GM08714 (cell line): ENCODE measurements around the gene BRIP1.
"Not testable (repeated sequence)": the region's sequence is repeated elsewhere in the genome, so short reads cannot be mapped to it uniquely, and the experiment has no call there.

Experiments
- H3K4me3 ChIP-seq: fragments of 200-500 bp; sonication (Bioruptor generic); 2 replicates; pipeline ENCODE4 v1.5.1; 2014; ENCODE audit warnings: mild to moderate bottlenecking, low read length, inconsistent platforms
- ZNF274 ChIP-seq: IDR thresholded peaks from 2 replicates; pipeline ENCODE4 v1.6.1; 2012; ENCODE audit warnings: mild to moderate bottlenecking, low read depth, low read length

Gene BRIP1

DNA sequence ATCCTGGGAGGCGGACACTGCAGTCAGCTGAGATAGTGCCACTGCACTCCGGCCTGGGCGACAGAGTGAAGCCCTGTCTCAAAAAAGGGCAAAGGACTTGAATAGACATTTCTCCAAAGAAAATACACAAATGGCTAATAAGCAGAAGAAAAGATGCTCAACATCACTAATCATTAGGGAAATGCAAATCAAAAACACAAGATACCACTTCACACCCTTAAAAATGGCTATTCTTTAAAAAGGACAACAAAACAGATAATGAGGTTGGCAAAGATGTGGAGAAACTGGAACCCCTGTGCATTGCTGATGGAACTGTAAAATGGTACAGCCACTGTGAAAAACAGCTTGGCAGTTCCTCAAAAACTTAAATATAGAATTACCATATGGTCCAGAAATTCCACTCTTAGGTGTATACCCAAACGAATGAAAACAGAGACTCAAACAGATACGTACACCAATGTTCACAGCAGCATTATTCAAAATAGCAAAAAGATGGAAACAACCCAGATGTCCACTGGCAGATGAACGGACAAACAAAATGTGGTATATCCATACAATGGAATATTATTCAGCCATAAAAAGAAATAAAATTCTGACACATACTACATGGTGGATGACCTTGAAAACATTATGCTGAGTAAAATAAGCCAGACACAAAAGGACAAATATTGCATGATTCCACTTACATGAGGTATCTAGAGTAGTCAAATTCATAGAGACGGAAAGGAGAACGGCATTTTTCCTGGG, 35.5 kb downstream of the BRIP1 start:
- TF ChIP-seq ZNF274: no peak
- no peak overlapping the region for H3K4me3 ChIP-seq

DNA sequence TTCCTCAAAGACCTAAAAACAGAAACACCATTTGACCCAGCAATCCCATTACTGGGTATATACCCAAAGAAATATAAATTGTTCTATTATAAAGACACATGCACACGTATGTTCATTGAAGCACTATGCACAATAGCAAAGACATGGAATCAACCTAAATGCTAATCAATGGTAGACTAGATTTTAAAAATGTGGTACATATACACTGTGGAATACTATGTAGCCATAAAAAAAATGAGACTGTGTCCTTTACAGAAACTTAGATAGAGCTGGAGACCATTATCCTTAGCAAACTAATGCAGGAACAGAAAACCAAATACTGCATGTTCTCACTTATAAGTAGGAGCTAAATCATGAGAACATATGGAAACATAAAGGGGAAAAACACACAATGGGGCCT, 36.5 kb downstream of the BRIP1 start:
- not testable (repeated sequence) for H3K4me3 ChIP-seq

DNA sequence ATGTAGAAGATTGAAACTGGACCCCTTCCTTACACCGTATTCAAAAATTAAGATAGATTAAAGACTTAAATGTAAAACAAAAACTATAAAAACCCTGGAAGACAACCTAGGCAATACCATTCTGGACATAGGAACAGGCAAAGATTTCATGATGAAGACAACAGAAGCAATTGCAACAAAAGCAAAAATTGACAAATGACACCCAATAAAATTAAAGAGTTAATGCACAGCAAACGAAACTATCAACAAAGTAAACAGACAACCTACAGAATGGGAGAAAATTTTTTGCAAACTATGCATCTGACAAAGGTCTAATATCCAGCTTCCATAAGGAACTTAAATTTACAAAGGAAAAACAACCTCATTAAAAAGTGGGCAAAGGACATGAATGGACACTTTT, 37.1 kb downstream of the BRIP1 start:
- not testable (repeated sequence) for H3K4me3 ChIP-seq

- no peak overlapping the region for H3K4me3 ChIP-seq
- TF ChIP-seq ZNF274: no peak
These were observed 37.7 kb downstream of the BRIP1 start for GRCh38 chr17:61825448-61826137.

DNA sequence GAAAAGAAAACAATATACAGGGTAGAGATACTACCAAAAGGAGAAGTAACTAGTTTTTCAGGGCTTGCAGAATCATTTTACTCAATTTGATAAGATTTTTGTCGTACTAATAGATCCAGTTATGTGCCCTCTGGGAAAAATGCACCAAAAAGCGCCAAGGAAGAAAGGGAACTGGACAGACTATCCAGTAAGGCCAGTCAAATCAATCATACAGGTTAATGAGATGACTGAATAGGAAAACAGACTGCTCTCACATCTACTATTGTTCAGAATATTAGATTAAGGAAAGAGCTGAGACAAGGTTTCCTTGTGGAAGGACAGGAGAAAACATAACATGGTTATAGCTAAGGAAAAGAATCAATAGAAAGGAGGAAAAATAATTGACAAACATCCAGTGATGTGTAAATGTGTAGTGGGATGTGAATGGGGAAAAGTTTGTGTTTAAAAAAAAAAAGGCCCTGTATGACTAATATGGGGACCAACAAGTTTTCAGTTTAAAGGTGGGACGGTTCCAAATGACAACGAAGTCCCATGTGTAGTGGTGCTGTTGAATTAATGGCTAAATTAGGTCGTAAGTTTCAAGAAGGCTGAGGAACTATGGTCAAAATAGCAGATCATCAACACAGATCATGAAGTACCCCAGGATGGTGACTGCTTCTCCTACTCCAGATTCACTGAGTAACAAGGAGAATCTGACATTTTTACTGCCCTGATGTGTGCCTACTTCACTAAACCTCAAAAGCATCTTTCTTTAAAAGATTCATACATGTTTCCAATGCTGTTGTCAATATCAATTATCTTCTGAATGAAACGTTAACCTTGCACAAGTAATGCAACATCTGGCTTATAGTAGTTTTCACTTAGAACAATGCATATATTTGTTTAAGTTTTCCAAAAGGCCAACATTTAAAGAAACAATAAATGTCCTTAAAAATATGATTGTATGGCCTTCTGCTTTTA, 40.7 kb downstream of the BRIP1 start:
- TF ChIP-seq ZNF274: no peak
- no peak overlapping the region for H3K4me3 ChIP-seq

DNA sequence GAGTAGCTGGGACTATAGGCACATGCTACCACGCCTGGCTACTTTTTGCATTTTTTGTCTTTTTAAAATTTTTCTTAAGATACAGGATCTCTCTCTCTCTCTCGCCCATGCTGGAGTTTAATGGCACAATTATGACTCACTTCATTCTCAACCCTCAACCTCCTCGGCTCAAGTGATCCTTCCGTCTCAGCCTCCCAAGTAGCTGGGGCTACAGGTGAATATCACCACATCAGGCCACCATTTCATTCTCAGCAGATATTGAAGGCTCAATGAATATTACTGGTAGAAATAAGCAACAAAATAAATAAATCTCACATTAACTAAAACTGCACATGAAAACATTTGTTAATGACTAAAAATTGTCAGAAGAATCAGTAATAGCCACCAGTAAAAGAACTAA, 41.7 kb downstream of the BRIP1 start:
- TF ChIP-seq ZNF274: no peak
- no peak overlapping the region for H3K4me3 ChIP-seq

- not testable (repeated sequence) for H3K4me3 ChIP-seq
These were observed 44.1 kb downstream of the BRIP1 start for GRCh38 chr17:61819265-61819664.

DNA sequence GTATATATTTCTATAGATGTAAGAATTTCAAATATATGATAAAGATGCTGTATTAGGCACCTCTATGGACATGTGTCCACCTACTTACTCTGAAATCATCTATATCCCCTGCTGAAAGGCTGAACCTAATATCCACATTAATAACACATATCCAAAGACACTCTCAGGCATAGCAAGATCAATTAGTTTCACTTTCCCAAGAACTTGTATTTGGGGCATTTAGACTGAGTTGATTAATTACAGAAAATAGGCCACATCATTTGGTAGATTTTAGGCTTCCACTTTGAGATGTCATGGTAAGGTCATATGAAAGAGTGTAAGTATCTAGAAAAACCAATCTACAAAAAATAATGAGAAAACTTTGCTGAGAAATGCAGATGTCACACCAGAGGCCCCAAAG, 45.1 kb downstream of the BRIP1 start:
- no peak for TF ChIP-seq ZNF274

DNA sequence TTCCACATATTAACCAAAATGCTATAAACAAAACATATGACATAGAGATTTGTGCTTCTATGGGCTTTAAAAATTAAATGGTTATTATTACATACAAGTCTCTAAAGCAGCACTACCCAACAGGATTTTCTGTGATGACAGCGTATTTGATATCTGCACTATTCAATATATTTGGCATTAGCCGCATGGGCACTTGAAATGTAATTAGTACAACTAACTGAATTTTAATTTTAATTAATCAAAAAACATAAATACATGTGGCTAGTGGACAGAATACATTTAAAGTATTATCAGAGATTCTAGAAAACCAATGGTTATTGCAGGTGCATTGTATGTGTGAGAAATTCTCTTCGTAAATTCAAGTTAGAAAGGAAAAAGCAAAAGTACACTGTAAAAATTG, 45.9 kb downstream of the BRIP1 start:
- no peak overlapping the region for H3K4me3 ChIP-seq
- TF ChIP-seq ZNF274: no peak

More for the DNA sequence above, 45.1 kb downstream of the BRIP1 start:
- H3K4me3 ChIP-seq: no peak overlapping the region

DNA sequence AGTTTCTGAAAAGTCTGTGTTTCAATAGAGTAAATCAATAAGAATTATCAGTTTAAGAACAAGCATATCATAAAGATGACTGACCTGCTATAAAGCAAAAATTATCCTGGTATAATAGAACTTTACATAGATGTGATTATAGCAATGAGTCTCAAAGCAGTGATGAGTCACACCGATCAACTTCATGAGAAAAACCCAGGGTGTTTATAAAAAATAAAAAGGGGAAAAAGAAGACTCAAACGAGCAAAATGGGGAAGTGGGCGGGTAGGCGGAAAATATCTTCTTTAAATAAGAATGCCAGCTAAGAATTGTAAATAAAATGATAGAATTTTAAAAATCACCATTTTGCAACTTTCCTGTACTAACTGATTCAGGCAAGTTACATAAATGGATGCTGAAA, 46.8 kb downstream of the BRIP1 start:
- no peak for TF ChIP-seq ZNF274

GRCh38 chr17:61815863-61816503, 47.3 kb downstream of the BRIP1 start:
- no peak overlapping the region for H3K4me3 ChIP-seq
- no peak for TF ChIP-seq ZNF274

More for the DNA sequence above, 46.8 kb downstream of the BRIP1 start:
- no peak overlapping the region for H3K4me3 ChIP-seq

DNA sequence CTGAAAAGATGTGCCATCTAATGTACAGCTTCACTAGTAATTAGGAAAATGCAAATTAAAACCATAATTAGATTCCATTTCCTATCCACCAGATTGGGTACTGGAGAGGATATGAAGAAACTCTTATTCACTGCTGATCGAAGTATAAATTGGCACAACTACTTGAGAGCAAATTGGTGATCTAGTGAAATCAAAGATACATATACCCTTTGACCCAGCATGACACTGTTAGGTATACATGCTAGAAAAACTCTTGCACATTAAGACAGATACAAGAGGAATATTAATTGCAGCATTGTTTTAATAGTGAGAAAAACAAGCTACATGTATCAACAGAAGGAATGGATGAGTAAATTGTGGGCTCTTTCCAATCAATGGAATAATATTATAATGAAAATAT, 48.8 kb downstream of the BRIP1 start:
- TF ChIP-seq ZNF274: no peak
- H3K4me3 ChIP-seq: no peak overlapping the region

DNA sequence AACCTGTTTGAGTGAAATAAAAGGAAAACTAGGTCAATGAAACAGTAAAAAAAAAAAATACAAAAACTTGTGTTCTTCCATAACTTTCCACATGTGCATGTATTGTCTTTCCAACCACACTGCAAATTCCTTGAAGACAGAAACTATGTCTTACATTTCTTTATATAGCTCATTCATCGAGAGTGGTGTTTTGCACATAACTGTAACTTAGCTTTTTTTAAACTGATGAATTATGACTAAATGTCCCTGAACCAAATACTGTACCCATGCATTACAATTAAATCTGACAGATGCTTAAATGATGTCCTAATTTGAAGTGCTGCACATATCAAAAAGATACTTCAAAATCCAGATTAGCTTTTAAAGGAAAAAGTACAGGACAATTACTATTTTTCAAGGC, 50.1 kb downstream of the BRIP1 start:
- H3K4me3 ChIP-seq: no peak overlapping the region
- TF ChIP-seq ZNF274: no peak

- no peak for TF ChIP-seq ZNF274
- H3K4me3 ChIP-seq: no peak overlapping the region
These were observed 50.6 kb downstream of the BRIP1 start for GRCh38 chr17:61812747-61813146.
